GM10248 (cell line): Measurements from ENCODE around the gene RASL10A.
A peak's percentile ranks its signal among the peaks of the same experiment; 100 is the strongest.

Source experiments
- CTCF ChIA-PET: fragments of 300-600 bp; sonication (Branson Sonifier 250); formaldehyde crosslinking; extraction: SDS; loops from one replicate; lab custom pipeline; 2021; ENCODE audit warnings: antibody characterized with exemption; lab: Yijun Ruan, JAX
- POLR2A ChIA-PET: fragments of 350-650 bp; sonication (Branson Sonifier 250); formaldehyde crosslinking; extraction: SDS; loops from one replicate; lab custom pipeline; 2020; ENCODE audit warnings: antibody characterized with exemption; lab: Yijun Ruan, JAX
- DNase-seq: peaks from one replicate; pipeline ENCODE4 v3.0.0; 2012; ENCODE audit errors: extremely low spot score
- CTCF ChIP-seq: IDR thresholded peaks from 2 replicates; pipeline ENCODE4 v1.5.1; 2012; ENCODE audit warnings: mild to moderate bottlenecking, low read depth; ENCODE audit errors: extremely low read depth, missing control alignments, control extremely low read depth

Gene RASL10A

DNA sequence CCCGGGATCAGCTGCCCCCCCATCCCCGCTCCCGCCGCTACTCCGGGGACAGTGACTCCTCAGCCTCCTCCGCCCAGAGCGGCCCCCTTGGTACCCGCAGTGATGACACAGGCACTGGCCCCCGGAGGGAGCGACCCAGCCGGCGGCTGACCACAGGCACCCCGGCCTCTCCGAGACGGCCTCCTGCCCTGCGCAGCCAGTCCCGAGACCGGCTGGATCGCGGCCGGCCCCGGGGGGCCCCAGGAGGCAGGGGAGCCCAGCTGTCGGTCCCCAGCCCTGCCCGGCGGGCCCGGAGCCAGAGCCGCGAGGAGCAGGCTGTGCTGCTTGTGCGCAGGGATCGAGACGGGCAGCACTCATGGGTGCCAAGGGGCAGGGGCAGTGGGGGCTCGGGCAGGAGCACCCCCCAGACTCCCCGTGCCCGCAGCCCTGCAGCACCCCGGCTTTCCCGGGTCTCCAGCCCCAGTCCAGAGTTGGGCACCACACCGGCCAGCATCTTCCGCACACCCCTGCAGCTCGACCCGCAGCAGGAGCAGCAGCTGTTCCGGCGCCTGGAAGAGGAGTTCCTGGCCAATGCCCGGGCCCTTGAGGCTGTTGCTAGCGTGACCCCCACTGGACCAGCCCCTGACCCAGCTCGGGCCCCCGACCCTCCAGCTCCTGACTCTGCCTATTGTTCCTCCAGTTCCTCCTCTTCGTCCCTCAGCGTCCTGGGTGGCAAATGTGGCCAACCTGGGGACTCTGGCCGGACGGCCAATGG, 3.9 kb downstream of the RASL10A start:
- peak; percentile 16 for DNase-seq
- TF ChIP-seq CTCF: no peak
- POLR2A ChIA-PET: no interaction called here
- CTCF ChIA-PET: interaction anchor here (1.1 to 1.4 kb wide), 2 partner anchors 10 to 67 kb away, joined by 3 to 5 read pairs; no protein-coding TSS in a partner anchor

GRCh38 chr22:29310863-29311339, 4.6 kb downstream of the RASL10A start:
- DNase-seq: peak; percentile 87
- no peak for TF ChIP-seq CTCF
- CTCF ChIA-PET: interaction anchor here (0.7 to 1.1 kb wide), 2 partner anchors 14 to 66 kb away, joined by 3 read pairs; no protein-coding TSS in a partner anchor
- POLR2A ChIA-PET: no interaction called here

- DNase-seq: peak; percentile 22
- no peak for TF ChIP-seq CTCF
- ChIA-PET POLR2A (no interaction called here), CTCF (interaction anchor here (0.7 to 1.1 kb wide), 2 partner anchors 13 to 65 kb away, joined by 3 read pairs; no protein-coding TSS in a partner anchor)
Measured at GRCh38 chr22:29310065-29310862, 5.2 kb downstream of the RASL10A start.

DNA sequence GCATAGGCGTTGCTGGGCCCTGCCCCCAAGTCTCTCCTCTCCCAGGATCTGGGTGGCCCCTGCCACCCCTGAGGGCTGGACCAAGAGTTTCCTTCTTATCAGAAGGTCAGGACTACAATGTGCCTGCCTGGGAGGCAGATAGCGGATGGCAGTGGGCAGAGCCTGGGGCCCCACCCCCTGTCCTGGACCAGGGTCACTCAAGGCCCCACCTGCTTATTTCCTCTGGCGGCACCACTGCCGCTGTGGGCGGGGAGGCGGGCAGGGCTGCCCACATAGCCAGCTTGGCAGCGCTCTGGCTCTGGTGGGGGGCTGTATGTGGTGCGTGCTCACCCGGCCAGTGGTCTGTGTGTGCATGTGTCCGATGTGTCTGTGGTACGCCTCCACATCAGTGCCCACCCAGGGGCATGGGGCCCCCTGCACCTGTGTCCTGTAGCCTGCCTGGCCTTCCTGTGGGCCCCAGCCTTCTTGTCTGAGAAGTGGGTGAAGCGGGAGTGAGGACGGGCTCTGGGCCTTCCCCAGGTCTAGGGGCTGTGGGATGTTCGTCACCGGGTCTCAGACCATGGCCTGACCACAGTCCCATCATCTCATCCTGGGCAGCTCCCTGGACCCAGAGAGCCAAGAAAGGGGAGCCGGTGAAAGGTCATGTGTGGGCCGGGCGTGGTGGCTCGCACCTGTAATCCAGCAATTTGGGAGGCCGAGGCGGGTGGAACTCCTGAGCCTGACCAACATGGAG, 6.0 kb downstream of the RASL10A start:
- TF ChIP-seq CTCF: no peak
- POLR2A ChIA-PET: no interaction called here
- CTCF ChIA-PET: no interaction called here
- DNase-seq: peak; percentile 26

DNA sequence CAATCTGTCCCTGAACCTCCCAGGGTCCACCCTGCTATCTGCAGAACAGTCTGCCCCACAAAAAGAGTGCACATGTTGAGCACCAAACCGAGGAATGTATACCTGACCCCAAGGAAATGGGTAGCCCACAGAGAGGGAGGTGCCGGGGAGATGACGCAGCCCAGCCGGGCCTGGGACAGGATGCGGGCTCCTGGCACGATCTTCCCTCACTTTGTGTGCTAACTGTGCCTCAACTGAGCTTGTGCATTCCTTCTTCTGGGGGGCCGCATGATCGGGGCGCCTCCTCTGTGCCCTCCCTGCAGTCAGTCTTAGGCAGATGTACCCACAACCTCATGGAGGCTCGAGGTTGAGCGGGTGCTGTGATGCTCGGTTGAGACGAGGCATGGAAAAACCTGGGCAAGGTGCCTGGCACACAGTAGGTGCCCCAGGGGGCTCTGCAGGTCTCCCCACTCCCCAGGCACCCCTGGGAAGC, 6.7 kb downstream of the RASL10A start:
- TF ChIP-seq CTCF: no peak
- POLR2A ChIA-PET: no interaction called here
- peak; percentile 31 for DNase-seq
- CTCF ChIA-PET: no interaction called here
